GM12878 (cell line): ENCODE measurements around the gene CXXC1. TPM values are rescaled to one million over a fixed set of nuclear protein-coding genes. Genes with fewer than 3 reads are reported as not detected.

Experiments used
- ATF7 ChIP-seq: fragments of 450-650 bp; IDR thresholded peaks from 2 replicates; pipeline ENCODE4 v1.6.1; 2016; ENCODE audit warnings: low read depth, mild to moderate bottlenecking
- BACH1 ChIP-seq: fragments of 450-650 bp; IDR thresholded peaks from 2 replicates; pipeline ENCODE4 v1.6.1; 2017; ENCODE audit warnings: mild to moderate bottlenecking, borderline replicate concordance
- BHLHE40 ChIP-seq, 2 experiments: fragments of 450-650 bp in 1 of 2; IDR thresholded peaks; 2 replicates each; pipeline ENCODE4 v1.6.1; 2011 to 2017; ENCODE audit warnings: low read depth in 2 of 2, borderline replicate concordance in 1 of 2, improper control_type of control experiment in 1 of 2, low read length in 1 of 2, mild to moderate bottlenecking in 1 of 2
- BRCA1 ChIP-seq: IDR thresholded peaks from 2 replicates; pipeline ENCODE4 v1.6.1; 2011; ENCODE audit warnings: low read depth, low read length, improper control_type of control experiment
- CBX5 ChIP-seq: sonication (generic); IDR thresholded peaks from 2 replicates; pipeline ENCODE4 v1.6.1; 2016; ENCODE audit warnings: low read depth, moderate library complexity, mild to moderate bottlenecking, inconsistent platforms
- EP300 ChIP-seq, 2 experiments: fragments of 150-350 bp in 1 of 2; IDR thresholded peaks; 2 replicates each; pipeline ENCODE4 v1.6.1; 2011 to 2012; ENCODE audit warnings: low read depth in 2 of 2, low read length in 2 of 2, borderline replicate concordance in 1 of 2, improper control_type of control experiment in 1 of 2, inconsistent platforms in 1 of 2; ENCODE audit not compliant: control insufficient read depth in 1 of 2
- ETV6 ChIP-seq, 2 experiments: fragments of 450-650 bp in 1 of 2; IDR thresholded peaks in 1 of 2; conservative IDR thresholded peaks in 1 of 2; 2 replicates each; pipeline ENCODE4 v1.6.1; 2014; ENCODE audit warnings: antibody characterized with exemption in 1 of 2, borderline replicate concordance in 1 of 2, low read depth in 1 of 2, mild to moderate bottlenecking in 1 of 2, moderate library complexity in 1 of 2
- MEF2B ChIP-seq: fragments of 450-650 bp; IDR thresholded peaks from 2 replicates; pipeline ENCODE4 v1.6.1; 2018; ENCODE audit warnings: mild to moderate bottlenecking, moderate library complexity; ENCODE audit not compliant: partially characterized antibody, poor library complexity, severe bottlenecking
- MTA2 ChIP-seq: fragments of 450-650 bp; IDR thresholded peaks from 2 replicates; pipeline ENCODE4 v1.6.1; 2016; ENCODE audit warnings: low read depth, mild to moderate bottlenecking, moderate library complexity
- MYC ChIP-seq: IDR thresholded peaks from 2 replicates; pipeline ENCODE4 v1.6.1; 2011; ENCODE audit warnings: mild to moderate bottlenecking, low read length, moderate library complexity, inconsistent platforms; ENCODE audit not compliant: insufficient read depth, insufficient replicate concordance, insufficient read length, severe bottlenecking
- NBN ChIP-seq: fragments of 450-650 bp; IDR thresholded peaks from 2 replicates; pipeline ENCODE4 v1.6.1; 2016
- NFIC ChIP-seq: IDR thresholded peaks from 2 replicates; pipeline ENCODE4 v1.6.1; 2012; ENCODE audit warnings: low read depth, mild to moderate bottlenecking, inconsistent platforms, low read length, moderate library complexity
- NR2C2 ChIP-seq: IDR thresholded peaks from 2 replicates; pipeline ENCODE4 v1.6.1; 2011; ENCODE audit warnings: borderline replicate concordance, low read depth; ENCODE audit not compliant: control insufficient read depth, insufficient read length
- NR2F1 ChIP-seq: fragments of 450-650 bp; conservative IDR thresholded peaks from 2 replicates; pipeline ENCODE4 v1.6.1; 2017; ENCODE audit warnings: mild to moderate bottlenecking
- POLR2AphosphoS2 ChIP-seq: IDR thresholded peaks from 2 replicates; pipeline ENCODE4 v1.6.1; 2011; ENCODE audit warnings: low read depth, mild to moderate bottlenecking, low read length, improper control_type of control experiment, moderate library complexity
- RBBP5 ChIP-seq: fragments of 200-600 bp; sonication (generic); conservative IDR thresholded peaks from 2 replicates; pipeline ENCODE4 v1.6.1; 2016
- RUNX3 ChIP-seq: IDR thresholded peaks from 2 replicates; pipeline ENCODE4 v1.6.1; 2012; ENCODE audit warnings: low read length, inconsistent platforms
- SPI1 ChIP-seq: IDR thresholded peaks from 2 replicates; pipeline ENCODE4 v1.6.1; 2011; ENCODE audit warnings: low read depth, mild to moderate bottlenecking, low read length, moderate library complexity, borderline replicate concordance; ENCODE audit not compliant: insufficient read depth
- SREBF1 ChIP-seq: IDR thresholded peaks from 2 replicates; pipeline ENCODE4 v1.6.1; 2012; ENCODE audit warnings: mild to moderate bottlenecking, low read length
- TBL1XR1 ChIP-seq: IDR thresholded peaks from 2 replicates; pipeline ENCODE4 v1.6.1; 2012; ENCODE audit warnings: low read depth, low read length, improper control_type of control experiment
- polyA plus RNA-seq, 11 experiments: library from polyadenylated mRNA; depleted of rRNA in 4 of 11; unstranded in 6 of 11; stranded (reverse) in 5 of 11; fragments of >200 nt; fragmentation: Nextera tagmentation in 4 of 11; fragmentation: Illumina TruSeq in 1 of 11; extraction: Ambion mirVana in 4 of 11; extraction: Trizol in 1 of 11; gene quantifications; 1 replicate in 1 of 11; 2 replicates in 10 of 11; pipeline versions ENCODE4 v1.2.1 to v1.2.3, GENCODE V29; 2011 to 2016; ENCODE audit warnings: inconsistent platforms in 2 of 11, missing spikeins in 2 of 11, low read depth in 1 of 11
- total RNA-seq, 4 experiments: library from RNA; depleted of rRNA in 3 of 4; stranded (reverse); fragments of >200 nt in 3 of 4; fragmentation: Illumina TruSeq in 1 of 4; extraction: Trizol in 1 of 4; gene quantifications; 2 replicates each; pipeline versions ENCODE4 v1.2.1 to v1.2.3, GENCODE V29; 2013 to 2021
- TF ChIP-seq, protein P1 (sequence below): fragments of 450-650 bp; IDR thresholded peaks from 2 replicates; pipeline ENCODE4 v1.6.1; 2017; ENCODE audit warnings: mild to moderate bottlenecking
- TF ChIP-seq, protein P2 (sequence below): IDR thresholded peaks from 2 replicates; pipeline ENCODE4 v1.6.1; 2012; ENCODE audit warnings: low read depth, low read length, improper control_type of control experiment
- TF ChIP-seq, protein P3 (sequence below): fragments of 450-650 bp; IDR thresholded peaks from 2 replicates; pipeline ENCODE4 v1.6.1; 2016; ENCODE audit warnings: mild to moderate bottlenecking
- TF ChIP-seq, protein P4 (sequence below): fragments of 450-650 bp; IDR thresholded peaks from 2 replicates; pipeline ENCODE4 v1.6.1; 2018; ENCODE audit warnings: mild to moderate bottlenecking, low read depth, moderate library complexity; ENCODE audit not compliant: partially characterized antibody

The CXXC1 gene
- total and polyA plus RNA-seq, 10 of the 15 experiments (the other 5 are each of a cell fraction or from before 2014, with no cell fraction given): 9.2 to 180 (median 93.8) TPM

DNA sequence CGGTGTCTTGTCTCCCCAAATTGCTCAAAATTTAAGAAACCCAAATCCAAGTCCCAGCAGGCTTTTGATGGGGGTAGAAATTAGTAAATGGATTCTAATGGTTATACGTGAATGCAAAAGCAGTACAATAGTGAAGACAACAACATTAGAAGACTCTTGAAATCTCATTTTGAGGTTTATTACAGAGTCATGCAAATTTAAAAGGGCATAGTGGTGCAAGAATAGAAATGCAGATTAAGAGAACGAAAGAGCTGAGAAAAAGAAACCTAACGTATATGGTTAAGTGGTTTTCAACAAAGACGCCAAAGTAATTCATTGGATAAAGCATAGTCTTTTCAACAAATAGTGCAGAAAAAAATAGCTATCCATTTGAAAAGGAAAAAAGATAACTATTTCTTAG is 33.2 kb upstream of the CXXC1 start (continued):
- no peak for TF ChIP-seq ETV6 (conservative IDR thresholded peaks at IDR 0.05 in 1 of 2, IDR thresholded peaks at IDR 0.05 in 1 of 2; ENCODE audit: borderline replicate concordance in 1 of 2, low read depth in 1 of 2)
- TF ChIP-seq BRCA1: no peak
- peak; percentile 56; the same call in 1 of the 2 replicates for TF ChIP-seq SREBF1
- no peak for TF ChIP-seq SPI1
- TF ChIP-seq MEF2B: peak; percentile 90
- TF ChIP-seq MYC: no peak
- TF ChIP-seq NR2F1: peak; percentile 43; the same call in 1 of the 2 replicates
- peak; percentile 60; the same call in 1 of the 2 replicates for TF ChIP-seq CBX5
- TF ChIP-seq NFIC: peak; percentile 53
- TF ChIP-seq, protein P1, sequence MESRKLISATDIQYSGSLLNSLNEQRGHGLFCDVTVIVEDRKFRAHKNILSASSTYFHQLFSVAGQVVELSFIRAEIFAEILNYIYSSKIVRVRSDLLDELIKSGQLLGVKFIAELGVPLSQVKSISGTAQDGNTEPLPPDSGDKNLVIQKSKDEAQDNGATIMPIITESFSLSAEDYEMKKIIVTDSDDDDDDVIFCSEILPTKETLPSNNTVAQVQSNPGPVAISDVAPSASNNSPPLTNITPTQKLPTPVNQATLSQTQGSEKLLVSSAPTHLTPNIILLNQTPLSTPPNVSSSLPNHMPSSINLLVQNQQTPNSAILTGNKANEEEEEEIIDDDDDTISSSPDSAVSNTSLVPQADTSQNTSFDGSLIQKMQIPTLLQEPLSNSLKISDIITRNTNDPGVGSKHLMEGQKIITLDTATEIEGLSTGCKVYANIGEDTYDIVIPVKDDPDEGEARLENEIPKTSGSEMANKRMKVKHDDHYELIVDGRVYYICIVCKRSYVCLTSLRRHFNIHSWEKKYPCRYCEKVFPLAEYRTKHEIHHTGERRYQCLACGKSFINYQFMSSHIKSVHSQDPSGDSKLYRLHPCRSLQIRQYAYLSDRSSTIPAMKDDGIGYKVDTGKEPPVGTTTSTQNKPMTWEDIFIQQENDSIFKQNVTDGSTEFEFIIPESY: no peak
- TF ChIP-seq, protein P2, sequence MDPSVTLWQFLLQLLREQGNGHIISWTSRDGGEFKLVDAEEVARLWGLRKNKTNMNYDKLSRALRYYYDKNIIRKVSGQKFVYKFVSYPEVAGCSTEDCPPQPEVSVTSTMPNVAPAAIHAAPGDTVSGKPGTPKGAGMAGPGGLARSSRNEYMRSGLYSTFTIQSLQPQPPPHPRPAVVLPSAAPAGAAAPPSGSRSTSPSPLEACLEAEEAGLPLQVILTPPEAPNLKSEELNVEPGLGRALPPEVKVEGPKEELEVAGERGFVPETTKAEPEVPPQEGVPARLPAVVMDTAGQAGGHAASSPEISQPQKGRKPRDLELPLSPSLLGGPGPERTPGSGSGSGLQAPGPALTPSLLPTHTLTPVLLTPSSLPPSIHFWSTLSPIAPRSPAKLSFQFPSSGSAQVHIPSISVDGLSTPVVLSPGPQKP: no peak
- no peak for TF ChIP-seq POLR2AphosphoS2
- TF ChIP-seq, protein P3, sequence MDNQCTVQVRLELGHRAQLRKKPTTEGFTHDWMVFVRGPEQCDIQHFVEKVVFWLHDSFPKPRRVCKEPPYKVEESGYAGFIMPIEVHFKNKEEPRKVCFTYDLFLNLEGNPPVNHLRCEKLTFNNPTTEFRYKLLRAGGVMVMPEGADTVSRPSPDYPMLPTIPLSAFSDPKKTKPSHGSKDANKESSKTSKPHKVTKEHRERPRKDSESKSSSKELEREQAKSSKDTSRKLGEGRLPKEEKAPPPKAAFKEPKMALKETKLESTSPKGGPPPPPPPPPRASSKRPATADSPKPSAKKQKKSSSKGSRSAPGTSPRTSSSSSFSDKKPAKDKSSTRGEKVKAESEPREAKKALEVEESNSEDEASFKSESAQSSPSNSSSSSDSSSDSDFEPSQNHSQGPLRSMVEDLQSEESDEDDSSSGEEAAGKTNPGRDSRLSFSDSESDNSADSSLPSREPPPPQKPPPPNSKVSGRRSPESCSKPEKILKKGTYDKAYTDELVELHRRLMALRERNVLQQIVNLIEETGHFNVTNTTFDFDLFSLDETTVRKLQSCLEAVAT: 0 out of 2 replicates have a peak, but pooled peaks have one; percentile 72
- TF ChIP-seq BACH1: no peak
- TF ChIP-seq NBN: peak; percentile 47; the same call in 1 of the 2 replicates
- TF ChIP-seq BHLHE40 (IDR thresholded peaks at IDR 0.05; ENCODE audit: borderline replicate concordance in 1 of 2, low read depth in 2 of 2, low read length in 1 of 2): peak in 1 of 2 experiments; percentile 26; a peak in 1 of 4 replicates
- peak; percentile 52; the same call in 1 of the 2 replicates for TF ChIP-seq MTA2
- TF ChIP-seq EP300 (IDR thresholded peaks at IDR 0.05; ENCODE audit: borderline replicate concordance in 1 of 2, control insufficient read depth in 1 of 2, low read depth in 2 of 2, low read length in 2 of 2): peak in 1 of 2 experiments; percentile 61; a peak in 1 of 4 replicates
- no peak for TF ChIP-seq TBL1XR1
- TF ChIP-seq, protein P4, sequence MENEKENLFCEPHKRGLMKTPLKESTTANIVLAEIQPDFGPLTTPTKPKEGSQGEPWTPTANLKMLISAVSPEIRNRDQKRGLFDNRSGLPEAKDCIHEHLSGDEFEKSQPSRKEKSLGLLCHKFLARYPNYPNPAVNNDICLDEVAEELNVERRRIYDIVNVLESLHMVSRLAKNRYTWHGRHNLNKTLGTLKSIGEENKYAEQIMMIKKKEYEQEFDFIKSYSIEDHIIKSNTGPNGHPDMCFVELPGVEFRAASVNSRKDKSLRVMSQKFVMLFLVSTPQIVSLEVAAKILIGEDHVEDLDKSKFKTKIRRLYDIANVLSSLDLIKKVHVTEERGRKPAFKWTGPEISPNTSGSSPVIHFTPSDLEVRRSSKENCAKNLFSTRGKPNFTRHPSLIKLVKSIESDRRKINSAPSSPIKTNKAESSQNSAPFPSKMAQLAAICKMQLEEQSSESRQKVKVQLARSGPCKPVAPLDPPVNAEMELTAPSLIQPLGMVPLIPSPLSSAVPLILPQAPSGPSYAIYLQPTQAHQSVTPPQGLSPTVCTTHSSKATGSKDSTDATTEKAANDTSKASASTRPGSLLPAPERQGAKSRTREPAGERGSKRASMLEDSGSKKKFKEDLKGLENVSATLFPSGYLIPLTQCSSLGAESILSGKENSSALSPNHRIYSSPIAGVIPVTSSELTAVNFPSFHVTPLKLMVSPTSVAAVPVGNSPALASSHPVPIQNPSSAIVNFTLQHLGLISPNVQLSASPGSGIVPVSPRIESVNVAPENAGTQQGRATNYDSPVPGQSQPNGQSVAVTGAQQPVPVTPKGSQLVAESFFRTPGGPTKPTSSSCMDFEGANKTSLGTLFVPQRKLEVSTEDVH: no peak
- peak; percentile 89 for TF ChIP-seq RUNX3
- peak; percentile 71 for TF ChIP-seq ATF7
- no peak for TF ChIP-seq NR2C2
- no peak for TF ChIP-seq RBBP5
